Mucosa of gallbladder (tissue), 1 donor: Measurements from ENCODE around the gene NIP7. TPM values are rescaled to one million over a fixed set of nuclear protein-coding genes. Genes with fewer than 3 reads are reported as not detected.
"Not testable (repeated sequence)": the region's sequence is repeated elsewhere in the genome, so short reads cannot be mapped to it uniquely, and the experiment has no call there.

Experiments
- DNase-seq: peaks from one replicate; pipeline ENCODE4 v3.0.0-alpha.2; 2020; ENCODE audit warnings: low spot score
- total RNA-seq: library from RNA; stranded (reverse); gene quantifications from one replicate; pipeline ENCODE4 v1.2.1, GENCODE V29; 2021
- donor health status: DM: no; HTN: no; CAD: no.

NIP7 gene
- total RNA-seq, 1 donor from 2014 or later: 14.7 TPM

DNA sequence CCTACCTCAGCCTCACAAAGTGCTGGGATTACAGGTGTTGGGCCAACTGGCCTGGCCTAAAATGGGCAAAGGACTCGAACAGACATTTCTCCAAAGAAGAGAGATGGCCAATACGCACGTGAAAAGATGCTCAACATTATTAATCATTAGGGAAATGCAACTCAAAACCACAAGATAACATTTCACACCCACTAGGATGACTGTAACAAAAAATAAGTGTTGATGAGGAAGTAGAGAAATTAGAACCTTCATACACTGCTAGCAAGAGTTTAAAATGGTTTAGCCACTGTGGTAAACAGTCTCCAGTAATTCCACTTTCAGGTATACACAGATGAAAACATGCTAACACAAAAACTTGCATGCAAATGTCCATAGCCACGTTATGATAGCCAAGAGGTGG, 6.4 kb downstream of the NIP7 start:
- no peak for DNase-seq

GRCh38 chr16:69346683-69347082, 7.1 kb downstream of the NIP7 start:
- no peak for DNase-seq

DNA sequence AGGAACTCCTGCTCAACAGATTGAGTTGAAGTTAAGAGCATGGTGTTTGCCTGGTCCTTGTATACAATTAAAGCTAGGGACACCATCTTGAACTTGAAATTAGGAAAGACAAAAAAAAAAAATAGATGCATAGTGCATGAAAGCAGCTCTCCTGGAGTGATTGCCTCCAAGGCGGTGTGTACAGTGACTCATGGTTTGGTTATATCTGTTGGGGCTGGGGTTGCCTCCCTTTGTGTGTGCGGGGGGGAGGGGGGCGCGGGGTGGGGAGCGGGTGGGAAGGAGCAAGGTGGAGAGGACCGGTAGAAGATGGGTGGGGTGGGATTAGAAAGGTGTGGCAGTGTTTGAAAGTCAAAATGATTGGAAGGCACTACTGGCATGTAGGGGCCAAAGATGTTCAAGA, 8.7 kb downstream of the NIP7 start:
- DNase-seq: no peak

- no peak for DNase-seq
Observed at GRCh38 chr16:69349536-69349935, 10.0 kb downstream of the NIP7 start.

- no peak for DNase-seq
Observed at GRCh38 chr16:69350536-69351133, 11.1 kb downstream of the NIP7 start.

- DNase-seq: peak; percentile 56
Observed at GRCh38 chr16:69351309-69352027, 11.9 kb downstream of the NIP7 start, which contains the start of gene TMED6. TMED6 (minus strand) TSS chr16:69351786; CDS start chr16:69351753, 33 bp downstream.

- not testable (repeated sequence) for DNase-seq
Observed at GRCh38 chr16:69360070-69360469, 20.5 kb downstream of the NIP7 start.

DNA sequence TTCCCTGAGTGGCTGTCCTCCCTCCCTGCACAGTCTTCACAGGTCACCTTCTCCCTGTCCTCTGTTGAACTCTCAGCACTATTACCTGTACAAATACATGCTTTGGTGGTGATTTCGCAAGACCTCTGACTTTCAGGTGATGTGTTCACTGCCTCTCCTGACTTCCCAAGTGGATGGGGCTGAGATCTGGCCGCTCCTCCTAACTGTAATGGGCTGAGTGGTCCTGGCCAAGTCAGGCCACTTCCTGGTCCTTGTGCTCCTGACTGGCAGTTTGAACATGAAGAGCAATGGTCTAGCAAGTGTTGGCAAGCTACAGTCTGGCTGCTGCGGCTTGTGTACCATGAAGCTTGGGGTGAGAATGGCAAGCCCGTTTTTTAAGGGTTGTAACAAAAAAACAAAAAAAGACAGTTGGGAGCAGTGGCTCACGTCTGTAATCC, 23.7 kb downstream of the NIP7 start:
- DNase-seq: no peak

DNA sequence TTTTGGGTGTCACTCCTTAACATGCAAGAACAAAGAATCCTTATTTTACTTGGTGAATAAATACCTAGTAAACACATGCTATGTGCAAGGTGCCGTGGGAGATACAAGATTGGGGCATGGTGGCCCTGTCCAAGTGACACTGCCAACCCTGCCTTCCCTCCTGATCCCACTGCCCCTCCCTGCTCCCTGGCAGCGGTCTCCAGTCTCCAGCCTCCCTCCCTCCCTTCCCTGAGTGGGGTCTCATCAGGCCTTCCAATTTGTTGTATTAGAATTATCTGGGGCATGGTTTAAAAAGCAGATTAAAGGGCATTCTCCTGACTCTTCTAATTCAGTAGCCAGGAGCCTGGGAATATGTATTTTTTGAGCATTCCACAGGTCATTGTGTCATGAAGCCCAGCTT, 24.5 kb downstream of the NIP7 start:
- no peak for DNase-seq

- no peak for DNase-seq
Observed at GRCh38 chr16:69365901-69366300, 26.3 kb downstream of the NIP7 start.

DNA sequence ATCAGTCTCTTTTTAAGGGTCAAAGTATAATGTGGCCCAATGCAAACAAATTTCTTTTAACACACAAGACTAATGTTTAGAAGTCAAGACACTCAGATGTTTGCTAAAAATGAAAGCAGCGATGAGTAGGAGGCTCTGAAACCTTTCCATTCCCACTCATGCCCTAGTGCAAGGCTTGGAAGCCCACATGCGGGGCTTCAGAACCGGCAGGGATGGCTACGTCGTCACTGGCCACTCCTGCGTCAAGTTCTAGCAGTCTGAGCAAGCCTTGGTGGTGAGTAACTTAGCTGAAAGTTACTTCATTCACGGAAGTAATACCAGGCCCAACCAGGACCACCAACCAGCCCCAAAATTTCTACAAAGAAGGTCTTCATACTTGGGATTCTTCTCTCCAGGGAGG, 26.9 kb downstream of the NIP7 start:
- DNase-seq: no peak

- no peak for DNase-seq
Observed at GRCh38 chr16:69367980-69368379, 28.4 kb downstream of the NIP7 start.

GRCh38 chr16:69368866-69369265, 29.3 kb downstream of the NIP7 start:
- DNase-seq: no peak

DNA sequence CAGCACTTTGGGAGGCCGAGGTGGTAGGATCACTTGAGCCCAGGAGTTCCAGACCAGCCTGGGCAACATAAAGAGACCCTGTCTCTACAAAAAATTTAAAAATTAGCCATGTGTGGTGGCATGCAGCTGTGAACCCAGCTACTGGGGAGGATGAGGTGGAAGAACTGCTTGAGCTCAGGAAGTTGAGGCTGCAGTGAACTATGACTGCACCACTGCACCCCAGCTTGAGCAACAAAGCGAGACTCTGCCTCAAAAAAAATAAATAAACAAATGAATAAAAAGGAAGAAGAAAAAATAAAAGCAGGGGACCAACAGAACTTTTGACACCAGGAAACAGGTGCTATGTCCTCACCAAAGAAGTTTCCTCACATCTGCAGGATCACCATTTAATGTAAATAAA, 32.0 kb downstream of the NIP7 start:
- DNase-seq: no peak

DNA sequence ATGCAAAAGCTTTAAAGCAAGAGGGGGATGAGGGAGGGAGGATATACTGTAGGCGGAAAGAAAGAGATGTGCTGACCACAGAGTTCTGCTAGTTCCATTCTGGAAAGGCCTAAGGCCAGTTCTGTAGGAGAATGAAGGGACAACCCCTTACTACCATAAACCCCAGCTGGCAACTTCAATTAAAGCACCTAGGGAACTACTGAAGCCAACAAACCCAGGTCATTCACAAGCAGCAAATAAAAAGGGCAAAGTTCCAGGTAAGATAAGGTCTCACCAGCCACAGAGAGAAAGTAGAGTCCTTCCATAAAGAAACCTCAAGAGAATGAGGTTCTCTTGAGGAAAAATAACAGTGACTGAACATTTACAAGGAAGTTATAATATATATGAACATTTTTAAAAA, 33.4 kb downstream of the NIP7 start:
- DNase-seq: no peak

GRCh38 chr16:69376393-69377059, 37.0 kb downstream of the NIP7 start:
- no peak for DNase-seq

- DNase-seq: no peak
Observed at GRCh38 chr16:69378036-69378435, 38.5 kb downstream of the NIP7 start.

DNA sequence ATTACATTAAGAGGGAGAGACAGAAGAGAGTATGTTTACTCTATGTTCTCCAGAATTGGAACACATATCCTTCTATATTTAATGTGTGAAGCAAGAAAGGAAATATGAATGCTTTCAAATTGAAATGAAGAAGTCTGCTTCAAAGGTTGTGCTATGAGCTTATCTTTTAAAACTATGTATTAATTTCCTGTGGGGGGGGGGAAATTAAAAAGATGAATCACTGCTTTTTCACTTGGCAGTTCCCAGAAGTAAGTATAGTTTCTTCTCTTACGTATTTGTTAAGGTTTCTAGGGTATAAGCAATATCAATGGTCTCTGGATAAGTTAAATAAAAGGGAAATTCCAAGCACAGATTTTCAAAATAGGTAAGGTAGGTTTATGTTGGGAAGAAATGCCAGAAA, 39.2 kb downstream of the NIP7 start:
- no peak for DNase-seq

- DNase-seq: no peak
Observed at GRCh38 chr16:69381231-69381630, 41.7 kb downstream of the NIP7 start.

GRCh38 chr16:69382421-69382820, 42.8 kb downstream of the NIP7 start:
- DNase-seq: no peak

DNA sequence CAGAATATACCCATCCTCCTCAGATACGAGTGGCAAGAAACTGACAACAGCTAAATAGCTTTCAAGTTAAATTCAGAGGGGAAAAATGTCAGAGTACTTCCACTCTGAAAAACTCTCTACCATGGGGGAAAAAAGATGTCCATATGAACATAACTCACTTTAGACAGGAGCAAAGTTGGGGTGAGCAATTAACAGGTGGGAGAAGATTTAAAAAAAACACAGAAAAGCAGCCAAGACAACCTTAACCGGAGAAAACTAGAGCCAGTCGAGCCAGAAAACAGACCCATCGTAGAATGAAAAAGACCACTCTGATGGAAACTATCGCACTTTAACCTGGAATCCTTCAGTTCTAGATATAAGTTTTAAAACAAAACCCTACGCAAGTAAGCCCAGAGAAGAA, 45.4 kb downstream of the NIP7 start:
- no peak for DNase-seq

- DNase-seq: no peak
Observed at GRCh38 chr16:69386596-69386995, 47.0 kb downstream of the NIP7 start.
